HL-60 (cell line): Measurements from ENCODE around the gene NR4A1.

Experiments
- CTCF ChIP-seq: IDR thresholded peaks from one replicate; pipeline ENCODE4 v1.5.1; 2011; ENCODE audit warnings: low read length, control low read depth, inconsistent platforms; ENCODE audit not compliant: insufficient read depth
- GABPA ChIP-seq: IDR thresholded peaks from 2 replicates; pipeline ENCODE4 v1.6.1; 2012; ENCODE audit warnings: low read depth
- POLR2AphosphoS5 ChIP-seq: IDR thresholded peaks from 2 replicates; pipeline ENCODE4 v1.6.1; 2012; ENCODE audit warnings: low read depth
- REST ChIP-seq: IDR thresholded peaks from 2 replicates; pipeline ENCODE4 v1.6.1; 2012; ENCODE audit warnings: low read depth; ENCODE audit not compliant: insufficient replicate concordance
- SPI1 ChIP-seq: IDR thresholded peaks from 2 replicates; pipeline ENCODE4 v1.6.1; 2012; ENCODE audit warnings: low read depth, mild to moderate bottlenecking, borderline replicate concordance

GRCh38 chr12:52011602-52012214 lies 39.5 kb upstream of the NR4A1 start:
- TF ChIP-seq POLR2AphosphoS5 (no peak), CTCF (no peak), REST (no peak), GABPA (no peak), SPI1 (no peak)
